Endodermal cell (in vitro differentiated cells): ENCODE results near the gene PIAS1. TPM values are rescaled to one million over a fixed set of nuclear protein-coding genes. Genes with fewer than 3 reads are reported as not detected.

Experiments
- DNase-seq: peaks from one replicate; pipeline ENCODE4 v3.0.0-alpha.2; 2017
- H3K27ac ChIP-seq: 2 replicates; pipeline ENCODE4 v1.5.1; 2013; ENCODE audit warnings: mild to moderate bottlenecking, low read depth, low read length, moderate library complexity
- H3K27me3 ChIP-seq: 2 replicates; pipeline ENCODE4 v1.6.1; 2013; ENCODE audit warnings: mild to moderate bottlenecking, low read length, moderate library complexity; ENCODE audit not compliant: insufficient read depth, control insufficient read depth, poor library complexity, severe bottlenecking
- H3K36me3 ChIP-seq: 2 replicates; pipeline ENCODE4 v1.7.0; 2013; ENCODE audit warnings: mild to moderate bottlenecking, low read length, moderate library complexity; ENCODE audit not compliant: control insufficient read depth, insufficient read depth
- H3K4me1 ChIP-seq: one replicate; pipeline ENCODE4 v1.7.0; 2013; ENCODE audit warnings: low read length; ENCODE audit not compliant: control insufficient read depth, insufficient read depth
- H3K4me3 ChIP-seq: 2 replicates; pipeline ENCODE4 v1.5.1; 2013; ENCODE audit warnings: mild to moderate bottlenecking, low read length, moderate library complexity
- H3K9ac ChIP-seq: 2 replicates; pipeline ENCODE4 v1.6.1; 2013; ENCODE audit warnings: mild to moderate bottlenecking, low read length, moderate library complexity; ENCODE audit not compliant: poor library complexity, severe bottlenecking; ENCODE audit errors: extremely low read depth
- H3K9me3 ChIP-seq: 2 replicates; pipeline ENCODE4 v1.6.1; 2013; ENCODE audit warnings: mild to moderate bottlenecking, low read length, moderate library complexity; ENCODE audit not compliant: control insufficient read depth
- H3K27ac Mint-ChIP-seq: 2 replicates; pipeline ENCODE4 v1.8.0; 2020; ENCODE audit warnings: mixed read lengths
- H3K27me3 Mint-ChIP-seq: 2 replicates; pipeline ENCODE4 v1.8.0; 2021; ENCODE audit warnings: mild to moderate bottlenecking, mixed read lengths; ENCODE audit not compliant: insufficient read depth
- H3K36me3 Mint-ChIP-seq: 2 replicates; pipeline ENCODE4 v1.8.0; 2020; ENCODE audit warnings: low read depth, mixed read lengths
- H3K4me1 Mint-ChIP-seq: 2 replicates; pipeline ENCODE4 v1.8.0; 2020; ENCODE audit warnings: mixed read lengths
- H3K4me3 Mint-ChIP-seq: 2 replicates; pipeline ENCODE4 v1.8.0; 2020; ENCODE audit warnings: mild to moderate bottlenecking, moderate library complexity, mixed read lengths
- H3K9me3 Mint-ChIP-seq: 2 replicates; pipeline ENCODE4 v1.8.0; 2020; ENCODE audit warnings: mild to moderate bottlenecking, mixed read lengths
- WGBS, 2 experiments: methylation state at CpG; one replicate each; pipeline versions ENCODE4 v1.1.5 to v1.1.7; 2013; ENCODE audit warnings: missing lambda C conversion rate in 2 of 2, mixed read lengths in 1 of 2; ENCODE audit not compliant: insufficient coverage in 1 of 2, insufficient read length in 1 of 2; 5-methylcytosine and 5-hydroxymethylcytosine counted together
- total RNA-seq, 2 donors: library from RNA; stranded (reverse); fragmentation: NEBNext Ultra II Directional in 1 of 2; extraction: Animal tissue kit (Norgen Biotek cat#: 25700) in 1 of 2; gene quantifications; 2 replicates in 1 of 2; 3 replicates in 1 of 2; pipeline ENCODE4 v1.2.1, GENCODE V29; 2021
- TF ChIP-seq, protein P1 (sequence below): fragments of 200-600 bp; sonication (generic); conservative IDR thresholded peaks from 2 replicates; pipeline ENCODE4 v1.5.0; 2021; ENCODE audit warnings: antibody characterized with exemption, mild to moderate bottlenecking

Gene PIAS1
- total RNA-seq, 2 donors from 2014 or later, result 38.0 to 40.1 TPM

DNA sequence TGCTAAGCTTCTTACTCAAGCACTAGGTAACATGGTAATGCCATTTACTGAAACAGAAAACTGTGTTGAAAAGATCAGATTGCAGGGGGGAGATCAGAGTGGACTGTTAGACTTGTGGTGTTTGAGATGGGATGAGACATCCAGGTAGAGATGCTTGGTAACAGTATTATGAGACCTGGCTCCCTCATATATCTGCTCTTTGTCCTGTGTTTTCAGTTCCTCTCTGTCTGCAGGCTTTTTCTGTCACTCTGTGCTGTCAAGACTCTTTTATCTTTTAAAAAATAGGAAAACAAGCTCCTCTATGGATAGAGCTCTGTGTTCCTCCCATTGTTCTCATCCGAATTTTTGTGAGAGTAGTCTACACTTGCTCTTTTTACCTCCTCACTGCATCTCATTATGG lies 103.0 kb downstream of the PIAS1 start:
- Histone ChIP-seq H3K27ac (no peak overlapping the region), H3K27me3 (no peaks in the 10 kb centered on the region), H3K4me3 (no peak overlapping the region), H3K9me3 (peaks cover 13% of the 10 kb centered on the region), H3K36me3 (peaks cover 41% of the 10 kb centered on the region), H3K4me1 (no peaks in the 10 kb centered on the region), H3K9ac (no peak overlapping the region)
- no peaks in the 10 kb centered on the region for H3K27me3 Mint-ChIP-seq
- H3K27ac Mint-ChIP-seq, result no peak overlapping the region
- H3K4me1 Mint-ChIP-seq, result no peaks in the 10 kb centered on the region
- peaks cover 29% of the 10 kb centered on the region for H3K36me3 Mint-ChIP-seq
- no peak overlapping the region for H3K4me3 Mint-ChIP-seq
- whole genome bisulfite sequencing, 2 experiments, result 43 to 89% methylated on average over 1 of the region's 1 CpG
- no peak for DNase-seq
- TF ChIP-seq, protein P1, sequence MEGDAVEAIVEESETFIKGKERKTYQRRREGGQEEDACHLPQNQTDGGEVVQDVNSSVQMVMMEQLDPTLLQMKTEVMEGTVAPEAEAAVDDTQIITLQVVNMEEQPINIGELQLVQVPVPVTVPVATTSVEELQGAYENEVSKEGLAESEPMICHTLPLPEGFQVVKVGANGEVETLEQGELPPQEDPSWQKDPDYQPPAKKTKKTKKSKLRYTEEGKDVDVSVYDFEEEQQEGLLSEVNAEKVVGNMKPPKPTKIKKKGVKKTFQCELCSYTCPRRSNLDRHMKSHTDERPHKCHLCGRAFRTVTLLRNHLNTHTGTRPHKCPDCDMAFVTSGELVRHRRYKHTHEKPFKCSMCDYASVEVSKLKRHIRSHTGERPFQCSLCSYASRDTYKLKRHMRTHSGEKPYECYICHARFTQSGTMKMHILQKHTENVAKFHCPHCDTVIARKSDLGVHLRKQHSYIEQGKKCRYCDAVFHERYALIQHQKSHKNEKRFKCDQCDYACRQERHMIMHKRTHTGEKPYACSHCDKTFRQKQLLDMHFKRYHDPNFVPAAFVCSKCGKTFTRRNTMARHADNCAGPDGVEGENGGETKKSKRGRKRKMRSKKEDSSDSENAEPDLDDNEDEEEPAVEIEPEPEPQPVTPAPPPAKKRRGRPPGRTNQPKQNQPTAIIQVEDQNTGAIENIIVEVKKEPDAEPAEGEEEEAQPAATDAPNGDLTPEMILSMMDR, result no peak
- H3K9me3 Mint-ChIP-seq, result peaks cover 15% of the 10 kb centered on the region

DNA sequence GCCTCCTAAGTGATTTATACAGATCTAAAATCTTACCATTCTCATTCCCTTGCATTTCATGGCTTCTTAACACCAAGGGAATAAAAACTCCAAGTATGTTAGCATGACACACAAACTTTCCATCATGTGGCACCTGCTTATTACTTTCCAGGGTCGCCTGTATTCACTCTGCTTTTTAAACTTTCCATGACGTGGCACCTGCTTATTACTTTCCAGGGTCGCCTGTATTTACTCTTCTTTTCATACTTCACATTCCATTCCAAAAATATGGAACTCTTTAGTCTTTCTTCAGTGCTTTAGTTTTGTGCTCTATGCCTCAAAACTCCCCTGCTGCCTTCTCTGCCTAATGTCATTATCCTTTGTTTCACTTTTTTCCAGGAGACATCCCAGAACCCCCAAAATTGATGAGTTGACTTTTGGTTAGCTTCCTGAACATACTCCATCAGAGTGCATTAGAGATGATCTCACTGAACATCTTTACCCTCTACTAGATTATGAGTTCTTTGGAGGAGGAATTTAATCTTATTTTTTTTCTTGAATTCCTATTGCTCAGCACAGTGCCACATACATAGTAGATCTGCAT lies 104.0 kb downstream of the PIAS1 start:
- Mint-ChIP-seq H3K4me3 (no peak overlapping the region), H3K36me3 (peaks cover 33% of the 10 kb centered on the region), H3K27ac (no peak overlapping the region), H3K9me3 (peaks cover 18% of the 10 kb centered on the region), H3K27me3 (no peaks in the 10 kb centered on the region), H3K4me1 (no peaks in the 10 kb centered on the region)
- Histone ChIP-seq H3K9me3 (peaks cover 13% of the 10 kb centered on the region), H3K9ac (no peak overlapping the region), H3K27ac (no peak overlapping the region), H3K4me3 (no peak overlapping the region), H3K4me1 (no peaks in the 10 kb centered on the region), H3K36me3 (peaks cover 41% of the 10 kb centered on the region), H3K27me3 (no peaks in the 10 kb centered on the region)
- TF ChIP-seq, protein P1, result no peak
- DNase-seq, result no peak
- WGBS, 2 experiments, result 87 to 90% methylated on average over 3 of the region's 3 CpGs

DNA sequence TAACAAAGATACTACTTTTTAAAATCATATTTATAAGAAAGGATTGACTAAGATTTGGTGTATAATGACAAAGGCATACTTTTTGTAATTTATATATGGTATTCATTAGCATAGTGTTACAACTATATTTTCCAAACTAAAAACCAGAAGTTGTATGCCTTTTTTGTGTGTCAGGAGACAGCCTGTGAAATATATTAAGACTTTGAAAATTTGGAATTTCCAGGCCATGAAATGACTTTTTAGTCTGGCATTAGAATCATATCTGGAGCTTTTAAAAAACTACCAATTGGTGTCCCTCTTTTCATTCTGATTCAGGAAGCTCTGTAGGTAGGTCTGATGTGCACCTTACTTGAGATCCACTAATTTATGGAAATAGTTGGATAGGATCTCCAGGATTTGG lies 109.1 kb downstream of the PIAS1 start:
- no peaks in the 10 kb centered on the region for H3K27me3 ChIP-seq
- peaks cover 40% of the 10 kb centered on the region for H3K36me3 Mint-ChIP-seq
- no peaks in the 10 kb centered on the region for H3K4me1 ChIP-seq
- no peak overlapping the region for H3K4me3 Mint-ChIP-seq
- H3K27ac Mint-ChIP-seq, result no peak overlapping the region
- DNase-seq, result no peak
- H3K9ac ChIP-seq, result no peak overlapping the region
- no peaks in the 10 kb centered on the region for H3K27me3 Mint-ChIP-seq
- peaks cover 38% of the 10 kb centered on the region for H3K36me3 ChIP-seq
- peaks cover 13% of the 10 kb centered on the region for H3K9me3 ChIP-seq
- TF ChIP-seq, protein P1, result no peak
- H3K4me3 ChIP-seq, result no peak overlapping the region
- H3K9me3 Mint-ChIP-seq, result peaks cover 18% of the 10 kb centered on the region
- no peak overlapping the region for H3K27ac ChIP-seq
- no peaks in the 10 kb centered on the region for H3K4me1 Mint-ChIP-seq
